ENCODE measurements around the gene THSD4. TPM values are rescaled to one million over a fixed set of nuclear protein-coding genes. Genes with fewer than 3 reads are reported as not detected.
A peak's percentile ranks its signal among the peaks of the same experiment; 100 is the strongest.

The THSD4 gene
- polyA plus RNA-seq, 1 experiment: 45.8 TPM

DNA sequence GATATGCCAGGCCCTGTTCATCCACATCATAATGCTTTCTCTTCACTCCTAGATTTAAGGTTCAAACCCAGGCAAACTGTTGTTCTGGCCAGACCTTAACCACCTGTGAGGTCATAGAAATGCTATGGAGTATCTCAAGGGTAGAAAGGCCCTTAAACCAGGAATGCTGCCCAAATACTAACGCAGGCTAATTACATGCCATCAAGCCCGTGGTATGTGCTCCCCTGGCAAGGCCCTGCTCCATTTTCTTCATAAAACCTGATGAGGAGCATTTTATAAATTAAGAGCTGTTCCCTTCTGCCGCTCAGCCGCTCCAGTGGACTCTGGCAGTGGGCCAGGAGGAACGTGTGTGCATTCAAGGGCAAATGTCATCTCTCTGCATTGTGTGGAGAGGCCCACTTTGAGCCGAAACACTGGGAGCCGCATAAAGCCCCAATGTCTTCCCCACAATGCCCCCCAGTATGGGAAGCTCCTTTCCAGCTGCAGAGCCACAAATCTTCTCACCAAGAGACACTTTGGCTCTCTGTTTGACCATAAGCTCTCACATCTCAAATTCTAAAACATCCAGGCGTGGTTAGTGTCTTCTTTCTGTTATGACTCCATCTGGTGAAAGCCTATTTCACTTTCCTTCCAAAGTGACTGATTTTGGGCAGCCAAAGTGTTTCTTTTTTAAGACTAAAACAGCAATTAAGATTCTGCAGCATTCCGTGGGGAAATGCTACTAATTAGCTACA lies 484.3 kb downstream of the THSD4 start:
- DNase-seq (ENCODE audit: low read depth, low spot score): no peak
- Histone ChIP-seq H3K27me3 (ENCODE audit: control insufficient read depth, insufficient read depth, low read length) (no peaks in the 10 kb centered on the region), H3K9me3 (ENCODE audit: control insufficient read depth, insufficient read depth, low read length) (no peaks in the 10 kb centered on the region), H3K27ac (ENCODE audit: low read depth, low read length) (no peak overlapping the region), H3K4me3 (ENCODE audit: low read depth, low read length) (no peak overlapping the region)
- ChIA-PET CTCF (interaction anchor here (1.2 kb wide), 1 partner anchor 23 kb away, joined by 4 read pairs; no protein-coding TSS in a partner anchor), POLR2A (no interaction called here)
- TF ChIP-seq, protein P1, sequence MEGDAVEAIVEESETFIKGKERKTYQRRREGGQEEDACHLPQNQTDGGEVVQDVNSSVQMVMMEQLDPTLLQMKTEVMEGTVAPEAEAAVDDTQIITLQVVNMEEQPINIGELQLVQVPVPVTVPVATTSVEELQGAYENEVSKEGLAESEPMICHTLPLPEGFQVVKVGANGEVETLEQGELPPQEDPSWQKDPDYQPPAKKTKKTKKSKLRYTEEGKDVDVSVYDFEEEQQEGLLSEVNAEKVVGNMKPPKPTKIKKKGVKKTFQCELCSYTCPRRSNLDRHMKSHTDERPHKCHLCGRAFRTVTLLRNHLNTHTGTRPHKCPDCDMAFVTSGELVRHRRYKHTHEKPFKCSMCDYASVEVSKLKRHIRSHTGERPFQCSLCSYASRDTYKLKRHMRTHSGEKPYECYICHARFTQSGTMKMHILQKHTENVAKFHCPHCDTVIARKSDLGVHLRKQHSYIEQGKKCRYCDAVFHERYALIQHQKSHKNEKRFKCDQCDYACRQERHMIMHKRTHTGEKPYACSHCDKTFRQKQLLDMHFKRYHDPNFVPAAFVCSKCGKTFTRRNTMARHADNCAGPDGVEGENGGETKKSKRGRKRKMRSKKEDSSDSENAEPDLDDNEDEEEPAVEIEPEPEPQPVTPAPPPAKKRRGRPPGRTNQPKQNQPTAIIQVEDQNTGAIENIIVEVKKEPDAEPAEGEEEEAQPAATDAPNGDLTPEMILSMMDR (IDR thresholded peaks at IDR 0.05; ENCODE audit: low read depth, low read length): no peak

DNA sequence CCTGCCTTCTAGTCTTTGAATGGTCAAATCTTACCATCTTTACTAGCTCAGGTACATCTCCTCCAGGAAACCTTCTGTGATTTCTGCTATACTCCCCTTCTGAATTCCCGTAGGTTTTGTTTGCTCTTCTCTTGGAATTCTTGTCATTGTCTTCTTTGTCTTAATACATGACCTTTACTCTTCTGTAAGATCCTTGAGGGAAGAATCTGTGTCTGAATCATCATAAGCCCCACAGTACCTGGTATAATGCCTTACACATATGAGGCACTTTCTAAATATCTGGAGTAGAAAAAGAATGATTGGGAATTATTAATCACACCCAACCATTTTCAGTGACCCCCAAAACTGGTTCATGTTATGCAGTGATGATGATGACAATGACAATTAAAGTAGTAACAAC lies 485.0 kb downstream of the THSD4 start:
- no peak for DNase-seq (ENCODE audit: low read depth, low spot score)
- Histone ChIP-seq H3K9me3 (ENCODE audit: control insufficient read depth, insufficient read depth, low read length) (no peaks in the 10 kb centered on the region), H3K27ac (ENCODE audit: low read depth, low read length) (no peak overlapping the region), H3K27me3 (ENCODE audit: control insufficient read depth, insufficient read depth, low read length) (no peaks in the 10 kb centered on the region), H3K4me3 (ENCODE audit: low read depth, low read length) (no peak overlapping the region)
- CTCF ChIA-PET: no interaction called here
- TF ChIP-seq, protein P1 (IDR thresholded peaks at IDR 0.05; ENCODE audit: low read depth, low read length): no peak
- POLR2A ChIA-PET: no interaction called here

DNA sequence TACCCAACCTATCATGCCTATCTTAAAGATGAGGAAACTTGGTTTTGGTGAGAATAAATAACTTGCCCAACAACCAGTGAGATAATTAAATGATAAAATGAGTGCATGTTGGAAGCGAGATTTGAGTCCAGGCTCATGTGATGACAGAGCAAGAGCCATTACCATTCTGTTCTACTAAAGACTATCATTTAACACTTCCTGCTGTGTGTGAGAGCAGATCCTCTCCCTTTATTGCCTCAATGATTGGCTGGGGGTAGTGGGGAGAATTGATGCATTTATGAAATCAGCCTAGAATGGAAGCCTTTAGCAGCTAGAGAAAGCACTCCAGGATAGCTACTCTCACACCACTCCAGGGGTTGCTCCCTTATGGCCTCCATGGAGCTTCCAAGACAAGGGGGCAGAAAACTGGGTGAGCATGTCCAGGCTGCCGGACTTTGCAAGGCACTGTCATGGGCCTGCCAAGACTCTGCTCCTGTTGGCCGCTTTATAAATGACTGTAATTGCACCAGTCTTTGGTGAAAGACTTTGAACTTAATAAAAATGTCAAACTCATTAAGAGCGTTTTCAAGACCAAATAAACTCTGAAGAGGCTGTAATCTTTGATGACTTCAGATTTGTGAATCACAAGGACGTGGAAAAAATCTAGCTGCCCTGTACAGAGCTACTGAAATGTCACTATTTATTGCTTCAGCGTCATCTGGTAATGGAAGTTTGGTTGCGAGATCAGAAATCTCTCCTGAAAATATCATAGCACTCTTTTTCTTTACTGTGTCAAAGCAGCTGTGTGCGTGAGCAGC lies 486.0 kb downstream of the THSD4 start:
- POLR2A ChIA-PET: no interaction called here
- no peak for DNase-seq (ENCODE audit: low read depth, low spot score)
- CTCF ChIA-PET: no interaction called here

DNA sequence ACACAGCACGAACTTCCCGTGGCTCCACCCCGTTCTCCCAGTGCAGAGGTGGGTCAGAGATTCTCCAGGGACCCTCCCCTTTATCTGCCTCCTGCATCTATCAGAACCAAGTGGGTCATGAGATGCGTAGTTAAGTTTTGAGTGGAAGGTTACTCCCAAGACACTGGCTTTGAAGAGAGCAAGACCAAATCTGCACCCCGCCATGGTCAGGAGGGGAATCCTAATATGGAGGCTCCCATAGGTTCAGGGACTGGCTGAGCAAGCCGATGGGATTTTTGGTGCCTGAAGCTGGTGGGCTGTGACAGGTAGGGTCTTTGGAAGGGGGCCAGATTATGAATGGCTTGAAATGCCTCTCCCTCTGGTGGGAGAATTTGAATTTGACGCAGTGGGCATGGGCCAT lies 488.1 kb downstream of the THSD4 start:
- H3K27me3 ChIP-seq (ENCODE audit: control insufficient read depth, insufficient read depth, low read length): no peaks in the 10 kb centered on the region
- peak overlapping the region; percentile 21 for H3K27ac ChIP-seq (ENCODE audit: low read depth, low read length)
- CTCF ChIA-PET: no interaction called here
- TF ChIP-seq, protein P1 (IDR thresholded peaks at IDR 0.05; ENCODE audit: low read depth, low read length): no peak
- POLR2A ChIA-PET: no interaction called here
- H3K4me3 ChIP-seq (ENCODE audit: low read depth, low read length): no peak overlapping the region
- H3K9me3 ChIP-seq (ENCODE audit: control insufficient read depth, insufficient read depth, low read length): no peaks in the 10 kb centered on the region
- no peak for DNase-seq (ENCODE audit: low read depth, low spot score)

More for the DNA sequence above, 486.0 kb downstream of the THSD4 start:
- H3K4me3 ChIP-seq (ENCODE audit: low read depth, low read length): no peak overlapping the region
- no peaks in the 10 kb centered on the region for H3K27me3 ChIP-seq (ENCODE audit: control insufficient read depth, insufficient read depth, low read length)
- H3K9me3 ChIP-seq (ENCODE audit: control insufficient read depth, insufficient read depth, low read length): no peaks in the 10 kb centered on the region
- H3K27ac ChIP-seq (ENCODE audit: low read depth, low read length): no peak overlapping the region
- TF ChIP-seq, protein P1 (IDR thresholded peaks at IDR 0.05; ENCODE audit: low read depth, low read length): no peak

DNA sequence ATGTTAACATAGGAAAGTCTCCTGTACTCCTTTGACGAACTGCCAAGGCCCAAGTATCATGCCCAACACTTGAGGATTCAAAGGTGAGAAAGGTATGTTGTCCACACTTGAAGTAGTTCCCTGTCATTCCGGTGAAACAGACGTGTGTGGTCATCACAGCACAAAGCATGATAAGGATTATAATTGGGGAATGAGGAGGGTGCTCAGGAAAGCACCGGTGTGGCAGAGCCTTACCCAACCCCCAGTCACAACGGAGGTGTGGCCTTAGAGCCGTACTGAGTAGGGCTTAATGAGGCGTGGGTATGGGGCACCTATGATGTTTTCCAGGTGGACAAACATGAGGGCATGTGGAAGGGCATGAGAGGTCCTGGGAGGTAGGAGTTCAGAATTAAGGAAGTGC lies 492.1 kb downstream of the THSD4 start:
- POLR2A ChIA-PET: no interaction called here
- H3K27ac ChIP-seq (ENCODE audit: low read depth, low read length): no peak overlapping the region
- CTCF ChIA-PET: interaction anchor here (0.7 kb wide), 1 partner anchor 314 kb away, joined by 3 read pairs; no protein-coding TSS in a partner anchor
- H3K9me3 ChIP-seq (ENCODE audit: control insufficient read depth, insufficient read depth, low read length): no peaks in the 10 kb centered on the region
- TF ChIP-seq, protein P1 (IDR thresholded peaks at IDR 0.05; ENCODE audit: low read depth, low read length): no peak
- no peak for DNase-seq (ENCODE audit: low read depth, low spot score)
- H3K4me3 ChIP-seq (ENCODE audit: low read depth, low read length): no peak overlapping the region
- H3K27me3 ChIP-seq (ENCODE audit: control insufficient read depth, insufficient read depth, low read length): no peaks in the 10 kb centered on the region

All from AG04450 (cell line).